Measurements from ENCODE around the gene KRT3. TPM values are rescaled to one million over a fixed set of nuclear protein-coding genes. Genes with fewer than 3 reads are reported as not detected.

Gene KRT3
- total and polyA plus RNA-seq, 10 of the 15 experiments (the other 5 are each of a cell fraction or from before 2014, with no cell fraction given): not detected

DNA sequence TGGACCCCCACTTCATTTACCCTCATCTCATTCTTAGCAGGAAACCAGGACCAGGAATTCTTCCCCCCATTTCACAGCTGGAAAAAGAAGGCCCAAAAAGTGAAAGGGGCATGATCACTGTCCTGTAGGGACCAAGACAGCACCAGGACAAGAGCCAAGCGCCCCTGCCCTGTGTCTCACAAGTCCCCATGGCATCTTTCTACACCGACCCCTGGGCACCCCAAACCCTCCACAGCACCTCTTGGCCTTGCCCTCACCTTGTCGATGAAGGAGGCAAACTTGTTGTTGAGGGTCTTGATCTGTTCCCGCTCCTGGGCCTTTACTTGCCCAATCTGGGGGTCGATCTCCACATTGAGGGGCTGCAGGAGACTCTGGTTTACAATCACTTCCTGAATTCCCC lies 19.5 kb downstream of the KRT3 start (continued):
- TF ChIP-seq, protein P1, sequence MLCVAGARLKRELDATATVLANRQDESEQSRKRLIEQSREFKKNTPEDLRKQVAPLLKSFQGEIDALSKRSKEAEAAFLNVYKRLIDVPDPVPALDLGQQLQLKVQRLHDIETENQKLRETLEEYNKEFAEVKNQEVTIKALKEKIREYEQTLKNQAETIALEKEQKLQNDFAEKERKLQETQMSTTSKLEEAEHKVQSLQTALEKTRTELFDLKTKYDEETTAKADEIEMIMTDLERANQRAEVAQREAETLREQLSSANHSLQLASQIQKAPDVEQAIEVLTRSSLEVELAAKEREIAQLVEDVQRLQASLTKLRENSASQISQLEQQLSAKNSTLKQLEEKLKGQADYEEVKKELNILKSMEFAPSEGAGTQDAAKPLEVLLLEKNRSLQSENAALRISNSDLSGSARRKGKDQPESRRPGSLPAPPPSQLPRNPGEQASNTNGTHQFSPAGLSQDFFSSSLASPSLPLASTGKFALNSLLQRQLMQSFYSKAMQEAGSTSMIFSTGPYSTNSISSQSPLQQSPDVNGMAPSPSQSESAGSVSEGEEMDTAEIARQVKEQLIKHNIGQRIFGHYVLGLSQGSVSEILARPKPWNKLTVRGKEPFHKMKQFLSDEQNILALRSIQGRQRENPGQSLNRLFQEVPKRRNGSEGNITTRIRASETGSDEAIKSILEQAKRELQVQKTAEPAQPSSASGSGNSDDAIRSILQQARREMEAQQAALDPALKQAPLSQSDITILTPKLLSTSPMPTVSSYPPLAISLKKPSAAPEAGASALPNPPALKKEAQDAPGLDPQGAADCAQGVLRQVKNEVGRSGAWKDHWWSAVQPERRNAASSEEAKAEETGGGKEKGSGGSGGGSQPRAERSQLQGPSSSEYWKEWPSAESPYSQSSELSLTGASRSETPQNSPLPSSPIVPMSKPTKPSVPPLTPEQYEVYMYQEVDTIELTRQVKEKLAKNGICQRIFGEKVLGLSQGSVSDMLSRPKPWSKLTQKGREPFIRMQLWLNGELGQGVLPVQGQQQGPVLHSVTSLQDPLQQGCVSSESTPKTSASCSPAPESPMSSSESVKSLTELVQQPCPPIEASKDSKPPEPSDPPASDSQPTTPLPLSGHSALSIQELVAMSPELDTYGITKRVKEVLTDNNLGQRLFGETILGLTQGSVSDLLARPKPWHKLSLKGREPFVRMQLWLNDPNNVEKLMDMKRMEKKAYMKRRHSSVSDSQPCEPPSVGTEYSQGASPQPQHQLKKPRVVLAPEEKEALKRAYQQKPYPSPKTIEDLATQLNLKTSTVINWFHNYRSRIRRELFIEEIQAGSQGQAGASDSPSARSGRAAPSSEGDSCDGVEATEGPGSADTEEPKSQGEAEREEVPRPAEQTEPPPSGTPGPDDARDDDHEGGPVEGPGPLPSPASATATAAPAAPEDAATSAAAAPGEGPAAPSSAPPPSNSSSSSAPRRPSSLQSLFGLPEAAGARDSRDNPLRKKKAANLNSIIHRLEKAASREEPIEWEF (IDR thresholded peaks at IDR 0.05; ENCODE audit: insufficient replicate concordance, low read depth, low read length): no peak
- TF ChIP-seq, protein P2, sequence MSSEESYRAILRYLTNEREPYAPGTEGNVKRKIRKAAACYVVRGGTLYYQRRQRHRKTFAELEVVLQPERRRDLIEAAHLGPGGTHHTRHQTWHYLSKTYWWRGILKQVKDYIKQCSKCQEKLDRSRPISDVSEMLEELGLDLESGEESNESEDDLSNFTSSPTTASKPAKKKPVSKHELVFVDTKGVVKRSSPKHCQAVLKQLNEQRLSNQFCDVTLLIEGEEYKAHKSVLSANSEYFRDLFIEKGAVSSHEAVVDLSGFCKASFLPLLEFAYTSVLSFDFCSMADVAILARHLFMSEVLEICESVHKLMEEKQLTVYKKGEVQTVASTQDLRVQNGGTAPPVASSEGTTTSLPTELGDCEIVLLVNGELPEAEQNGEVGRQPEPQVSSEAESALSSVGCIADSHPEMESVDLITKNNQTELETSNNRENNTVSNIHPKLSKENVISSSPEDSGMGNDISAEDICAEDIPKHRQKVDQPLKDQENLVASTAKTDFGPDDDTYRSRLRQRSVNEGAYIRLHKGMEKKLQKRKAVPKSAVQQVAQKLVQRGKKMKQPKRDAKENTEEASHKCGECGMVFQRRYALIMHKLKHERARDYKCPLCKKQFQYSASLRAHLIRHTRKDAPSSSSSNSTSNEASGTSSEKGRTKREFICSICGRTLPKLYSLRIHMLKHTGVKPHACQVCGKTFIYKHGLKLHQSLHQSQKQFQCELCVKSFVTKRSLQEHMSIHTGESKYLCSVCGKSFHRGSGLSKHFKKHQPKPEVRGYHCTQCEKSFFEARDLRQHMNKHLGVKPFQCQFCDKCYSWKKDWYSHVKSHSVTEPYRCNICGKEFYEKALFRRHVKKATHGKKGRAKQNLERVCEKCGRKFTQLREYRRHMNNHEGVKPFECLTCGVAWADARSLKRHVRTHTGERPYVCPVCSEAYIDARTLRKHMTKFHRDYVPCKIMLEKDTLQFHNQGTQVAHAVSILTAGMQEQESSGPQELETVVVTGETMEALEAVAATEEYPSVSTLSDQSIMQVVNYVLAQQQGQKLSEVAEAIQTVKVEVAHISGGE (CRISPR knock-in tag; IDR thresholded peaks at IDR 0.05): no peak
- TF ChIP-seq YBX1 (IDR thresholded peaks at IDR 0.05): no peak
- TF ChIP-seq CHD1 (IDR thresholded peaks at IDR 0.05; ENCODE audit: low read depth, low read length): no peak
- TF ChIP-seq MTA2 (IDR thresholded peaks at IDR 0.05; ENCODE audit: low read depth): no peak
- TF ChIP-seq SIX5 (IDR thresholded peaks at IDR 0.05; ENCODE audit: low read depth, low read length, severe bottlenecking): no peak
- no peak for TF ChIP-seq PAX8 (IDR thresholded peaks at IDR 0.05)
- TF ChIP-seq, protein P3, sequence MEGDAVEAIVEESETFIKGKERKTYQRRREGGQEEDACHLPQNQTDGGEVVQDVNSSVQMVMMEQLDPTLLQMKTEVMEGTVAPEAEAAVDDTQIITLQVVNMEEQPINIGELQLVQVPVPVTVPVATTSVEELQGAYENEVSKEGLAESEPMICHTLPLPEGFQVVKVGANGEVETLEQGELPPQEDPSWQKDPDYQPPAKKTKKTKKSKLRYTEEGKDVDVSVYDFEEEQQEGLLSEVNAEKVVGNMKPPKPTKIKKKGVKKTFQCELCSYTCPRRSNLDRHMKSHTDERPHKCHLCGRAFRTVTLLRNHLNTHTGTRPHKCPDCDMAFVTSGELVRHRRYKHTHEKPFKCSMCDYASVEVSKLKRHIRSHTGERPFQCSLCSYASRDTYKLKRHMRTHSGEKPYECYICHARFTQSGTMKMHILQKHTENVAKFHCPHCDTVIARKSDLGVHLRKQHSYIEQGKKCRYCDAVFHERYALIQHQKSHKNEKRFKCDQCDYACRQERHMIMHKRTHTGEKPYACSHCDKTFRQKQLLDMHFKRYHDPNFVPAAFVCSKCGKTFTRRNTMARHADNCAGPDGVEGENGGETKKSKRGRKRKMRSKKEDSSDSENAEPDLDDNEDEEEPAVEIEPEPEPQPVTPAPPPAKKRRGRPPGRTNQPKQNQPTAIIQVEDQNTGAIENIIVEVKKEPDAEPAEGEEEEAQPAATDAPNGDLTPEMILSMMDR (IDR thresholded peaks at IDR 0.05 in 2 of 3, conservative IDR thresholded peaks at IDR 0.05 in 1 of 3; ENCODE audit: control insufficient read depth in 2 of 3, extremely low read depth in 1 of 3, insufficient read depth in 1 of 3, low read depth in 3 of 3, low read length in 3 of 3): no peak

Measured in GM12878 (cell line).